SU-DHL-6 (cell line): ENCODE results near the gene HOXD3.

Experiments
- EZH2phosphoT487 ChIP-seq: fragments of 200-600 bp; sonication (generic), shearing (Covaris generic); conservative IDR thresholded peaks from 2 replicates; pipeline ENCODE4 v1.6.1; 2018; ENCODE audit warnings: mild to moderate bottlenecking, antibody characterized with exemption, low read length, moderate library complexity, mixed read lengths
- TF ChIP-seq, protein P1 (sequence below): fragments of 200-600 bp; sonication (generic); IDR thresholded peaks from one replicate; pipeline ENCODE4 v1.5.1; 2017; ENCODE audit warnings: antibody characterized with exemption, mild to moderate bottlenecking, low read length, moderate library complexity; ENCODE audit not compliant: insufficient read depth, poor library complexity, severe bottlenecking

DNA sequence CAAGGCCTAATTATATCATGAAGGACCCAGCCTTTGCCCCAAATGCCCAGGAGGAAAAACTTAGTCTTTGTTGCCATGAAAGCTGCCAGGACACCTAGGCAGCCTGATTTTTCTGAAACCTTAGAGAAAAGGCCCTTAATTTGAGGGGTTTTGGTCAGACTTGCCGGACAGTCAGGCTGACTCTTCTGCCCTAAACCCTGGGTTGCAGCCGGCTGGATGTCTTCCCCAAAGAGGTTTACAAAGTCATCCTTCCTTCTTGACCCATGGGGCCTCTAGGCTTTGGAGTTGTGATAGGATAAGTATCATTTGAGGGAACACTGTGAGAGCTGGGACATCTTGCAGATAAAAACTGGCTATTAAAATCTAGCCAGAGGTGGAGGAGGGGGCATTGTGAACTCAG, 28.9 kb downstream of the HOXD3 start:
- TF ChIP-seq, protein P1, sequence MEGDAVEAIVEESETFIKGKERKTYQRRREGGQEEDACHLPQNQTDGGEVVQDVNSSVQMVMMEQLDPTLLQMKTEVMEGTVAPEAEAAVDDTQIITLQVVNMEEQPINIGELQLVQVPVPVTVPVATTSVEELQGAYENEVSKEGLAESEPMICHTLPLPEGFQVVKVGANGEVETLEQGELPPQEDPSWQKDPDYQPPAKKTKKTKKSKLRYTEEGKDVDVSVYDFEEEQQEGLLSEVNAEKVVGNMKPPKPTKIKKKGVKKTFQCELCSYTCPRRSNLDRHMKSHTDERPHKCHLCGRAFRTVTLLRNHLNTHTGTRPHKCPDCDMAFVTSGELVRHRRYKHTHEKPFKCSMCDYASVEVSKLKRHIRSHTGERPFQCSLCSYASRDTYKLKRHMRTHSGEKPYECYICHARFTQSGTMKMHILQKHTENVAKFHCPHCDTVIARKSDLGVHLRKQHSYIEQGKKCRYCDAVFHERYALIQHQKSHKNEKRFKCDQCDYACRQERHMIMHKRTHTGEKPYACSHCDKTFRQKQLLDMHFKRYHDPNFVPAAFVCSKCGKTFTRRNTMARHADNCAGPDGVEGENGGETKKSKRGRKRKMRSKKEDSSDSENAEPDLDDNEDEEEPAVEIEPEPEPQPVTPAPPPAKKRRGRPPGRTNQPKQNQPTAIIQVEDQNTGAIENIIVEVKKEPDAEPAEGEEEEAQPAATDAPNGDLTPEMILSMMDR, result no peak
- TF ChIP-seq EZH2phosphoT487, result no peak
